ENCODE results near the gene TBC1D8.

DNA sequence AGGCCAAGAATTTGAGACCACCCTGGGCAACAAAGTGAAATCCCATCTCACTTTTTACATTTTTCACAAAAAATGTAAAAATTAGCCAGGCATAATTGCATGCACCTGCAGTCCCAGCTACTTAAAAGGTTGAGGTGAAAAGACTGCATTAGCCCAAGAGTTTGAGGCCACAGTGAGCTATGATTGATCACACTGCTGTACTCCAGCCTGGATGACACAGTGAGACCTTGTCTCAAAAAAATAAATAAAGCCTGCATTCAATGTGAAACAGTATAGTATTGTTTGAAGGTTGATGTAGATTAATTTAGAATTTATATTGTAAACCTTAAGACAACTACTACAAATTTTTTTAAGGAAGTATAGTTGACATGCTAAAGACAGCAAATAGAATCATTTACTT is 53.5 kb downstream of the TBC1D8 start:
- TF ChIP-seq CREB5 (CRISPR knock-in tag; IDR thresholded peaks at IDR 0.05; ENCODE audit: low read depth) (no peak), TOX (CRISPR knock-in tag; IDR thresholded peaks at IDR 0.05; ENCODE audit: borderline replicate concordance) (no peak), ESRRG (CRISPR knock-in tag; IDR thresholded peaks at IDR 0.05) (no peak), ARNTL (CRISPR knock-in tag; IDR thresholded peaks at IDR 0.05; ENCODE audit: borderline replicate concordance, low read depth) (no peak), BACH2 (CRISPR knock-in tag; IDR thresholded peaks at IDR 0.05; ENCODE audit: borderline replicate concordance) (no peak), ZFP30 (CRISPR knock-in tag; IDR thresholded peaks at IDR 0.05) (no peak), TCF4 (CRISPR knock-in tag; IDR thresholded peaks at IDR 0.05; ENCODE audit: borderline replicate concordance) (no peak), ZNF565 (CRISPR knock-in tag; conservative IDR thresholded peaks at IDR 0.05; ENCODE audit: low read depth) (no peak)

Measured in SK-N-SH treated with all-trans-retinoic acid at 6 μM for 48 hours (cell line).